Measurements from ENCODE around the gene CIDEB. TPM values are rescaled to one million over a fixed set of nuclear protein-coding genes. Genes with fewer than 3 reads are reported as not detected.

The CIDEB gene
- total and polyA plus RNA-seq, 2 of the 4 experiments (the other 2 are of a cell fraction), result under 0.01 to 0.19 TPM

DNA sequence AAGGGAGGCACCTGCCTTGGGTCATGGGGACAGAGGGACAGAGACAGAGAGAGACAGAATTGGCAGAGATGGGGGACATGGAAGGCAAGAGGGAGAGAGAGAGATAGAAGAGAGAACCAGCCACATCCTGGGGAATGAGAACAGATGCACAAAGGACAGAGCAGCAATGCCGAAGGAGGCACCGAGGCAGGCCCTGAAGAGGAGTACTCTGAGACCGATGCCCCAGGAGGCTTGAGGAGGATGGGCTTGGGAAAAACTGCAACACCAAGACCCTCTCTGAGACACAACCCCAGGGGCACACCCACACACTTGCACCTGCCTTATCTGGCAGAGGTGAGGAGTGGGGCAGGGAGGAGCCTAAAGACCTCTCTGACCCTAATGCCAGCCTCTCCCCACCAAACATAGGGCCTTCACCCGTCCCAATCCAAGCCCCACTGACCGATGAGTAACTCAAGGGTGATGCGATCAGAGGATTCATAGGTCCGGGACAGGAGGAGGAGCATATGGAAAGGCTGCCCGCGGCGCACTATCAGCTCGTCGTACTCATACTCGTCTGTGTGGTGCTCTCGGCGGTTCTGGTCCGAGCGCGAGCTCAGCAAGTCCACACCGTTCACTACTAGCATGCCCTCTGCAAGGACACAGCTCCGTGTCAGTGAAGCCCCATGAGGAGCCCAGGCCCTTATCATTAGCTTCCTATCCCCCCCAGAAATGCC is 46.4 kb downstream of the CIDEB start:
- Histone ChIP-seq H3K36me3 (ENCODE audit: control insufficient read depth, insufficient read depth, low read length) (peaks cover 9% of the 10 kb centered on the region; the same call in 1 of the 2 replicates), H3K4me2 (ENCODE audit: low read depth, low read length) (no peak overlapping the region), H2AK9ac (replicated peaks; ENCODE audit: low read depth, low read length, poor library complexity) (no peak overlapping the region), H4K8ac (ENCODE audit: low read depth in 2 of 2, low read length in 2 of 2) (no peak overlapping the region), H2BK15ac (ENCODE audit: low read depth, low read length) (no peak overlapping the region), H3K4ac (ENCODE audit: low read depth, low read length) (no peak overlapping the region), H3K27ac (ENCODE audit: insufficient read depth, low read length) (no peak overlapping the region), H4K20me1 (ENCODE audit: insufficient read depth, low read length) (no peaks in the 10 kb centered on the region), H3K27me3 (ENCODE audit: control insufficient read depth, insufficient read depth, low read length) (no peaks in the 10 kb centered on the region), H3K56ac (ENCODE audit: extremely low read depth, insufficient read depth, low read length) (no peak overlapping the region), H3K4me3 (ENCODE audit: insufficient read depth, low read depth, low read length) (no peak overlapping the region), H3K23ac (ENCODE audit: low read depth, low read length) (no peak overlapping the region), H3K18ac (ENCODE audit: low read depth, low read length) (no peak overlapping the region), H2AK5ac (ENCODE audit: low read depth, low read length) (no peak overlapping the region), H3K4me1 (ENCODE audit: control insufficient read depth, insufficient read depth, low read length) (peaks cover 8% of the 10 kb centered on the region), H4K5ac (ENCODE audit: low read depth, low read length) (no peak overlapping the region), H3K9me3 (ENCODE audit: control insufficient read depth, insufficient read depth, low read length) (no peaks in the 10 kb centered on the region), H2BK120ac (ENCODE audit: low read depth, low read length) (no peak overlapping the region), H2BK20ac (ENCODE audit: low read depth, low read length) (no peak overlapping the region), H3K9ac (ENCODE audit: low read depth, low read length) (no peak overlapping the region), H4K91ac (ENCODE audit: insufficient read depth, low read depth, low read length) (no peak overlapping the region), H2AFZ (replicated peaks; ENCODE audit: low read length, poor library complexity) (no peak overlapping the region), H2BK5ac (ENCODE audit: low read depth, low read length, poor library complexity, severe bottlenecking) (no peak overlapping the region), H3K14ac (replicated peaks; ENCODE audit: low read depth, low read length) (no peak overlapping the region), H3K9me1 (ENCODE audit: insufficient read depth, low read length) (peaks cover 16% of the 10 kb centered on the region; the same call in 1 of the 2 replicates), H3K79me1 (ENCODE audit: low read depth in 1 of 2, low read length in 2 of 2) (peaks cover 0 to 2% of the 10 kb centered on the region in 2 experiments; a peak in 1 of 4 replicates)
- intact Hi-C loops (cut with micrococcal nuclease) (no loop called here), in situ Hi-C loops (cut with MboI; ENCODE audit: low sequenced_read_pairs) (no loop called here), dilution Hi-C loops (cut with HindIII; ENCODE audit: low sequenced_read_pairs, unreplicated experiment) (no loop called here)
- POLR2A ChIA-PET (ENCODE audit: unreplicated experiment), result no interaction called here
- WGBS, 2 experiments (ENCODE audit: extremely low coverage in 2 of 2, insufficient read length in 1 of 2), result 90% methylated on average over 11 of the region's 20 CpGs; no CpG with 5 or more reads in 1 of the 2 experiments
- TF ChIP-seq FOS (IDR thresholded peaks at IDR 0.05; ENCODE audit: low read depth, low read length) (no peak), POLR2A (IDR thresholded peaks at IDR 0.05; ENCODE audit: low read depth, low read length) (no peak), MAZ (IDR thresholded peaks at IDR 0.05; ENCODE audit: borderline replicate concordance, low read depth, low read length) (no peak), RAD21 (IDR thresholded peaks at IDR 0.05; ENCODE audit: low read length) (no peak)
- TF ChIP-seq, protein P1, sequence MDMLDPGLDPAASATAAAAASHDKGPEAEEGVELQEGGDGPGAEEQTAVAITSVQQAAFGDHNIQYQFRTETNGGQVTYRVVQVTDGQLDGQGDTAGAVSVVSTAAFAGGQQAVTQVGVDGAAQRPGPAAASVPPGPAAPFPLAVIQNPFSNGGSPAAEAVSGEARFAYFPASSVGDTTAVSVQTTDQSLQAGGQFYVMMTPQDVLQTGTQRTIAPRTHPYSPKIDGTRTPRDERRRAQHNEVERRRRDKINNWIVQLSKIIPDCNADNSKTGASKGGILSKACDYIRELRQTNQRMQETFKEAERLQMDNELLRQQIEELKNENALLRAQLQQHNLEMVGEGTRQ (IDR thresholded peaks at IDR 0.05; ENCODE audit: low read depth, low read length), result no peak
- TF ChIP-seq, protein P2, sequence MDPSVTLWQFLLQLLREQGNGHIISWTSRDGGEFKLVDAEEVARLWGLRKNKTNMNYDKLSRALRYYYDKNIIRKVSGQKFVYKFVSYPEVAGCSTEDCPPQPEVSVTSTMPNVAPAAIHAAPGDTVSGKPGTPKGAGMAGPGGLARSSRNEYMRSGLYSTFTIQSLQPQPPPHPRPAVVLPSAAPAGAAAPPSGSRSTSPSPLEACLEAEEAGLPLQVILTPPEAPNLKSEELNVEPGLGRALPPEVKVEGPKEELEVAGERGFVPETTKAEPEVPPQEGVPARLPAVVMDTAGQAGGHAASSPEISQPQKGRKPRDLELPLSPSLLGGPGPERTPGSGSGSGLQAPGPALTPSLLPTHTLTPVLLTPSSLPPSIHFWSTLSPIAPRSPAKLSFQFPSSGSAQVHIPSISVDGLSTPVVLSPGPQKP (IDR thresholded peaks at IDR 0.05; ENCODE audit: borderline replicate concordance, low read depth, low read length), result no peak
- DNase-seq (no peak), ATAC-seq (ENCODE audit: low read depth) (no peak)
- CTCF ChIA-PET, result interaction anchor here (1.2 to 1.5 kb wide), 2 partner anchors 9 to 19 kb away, joined by 3 read pairs; partner anchors contain the start of gene TINF2
- no TSS peak for BruUV-seq (replicated peaks)
